Neural cell (in vitro differentiated cells): ENCODE data around the gene GSK3B. TPM values are rescaled to one million over a fixed set of nuclear protein-coding genes. Genes with fewer than 3 reads are reported as not detected.

Experiments
- H2AFZ ChIP-seq: fragments of 200-600, 300-800 bp; sonication (generic), shearing (Covaris generic); 2 replicates; pipeline ENCODE4 v1.6.0; 2014; ENCODE audit warnings: low read depth, mild to moderate bottlenecking, antibody characterized with exemption, low read length, moderate library complexity
- H3F3A ChIP-seq: fragments of 200-600 bp; shearing (Covaris generic); 2 replicates; pipeline ENCODE4 v1.6.1; 2016; ENCODE audit warnings: mild to moderate bottlenecking, moderate library complexity, mixed read lengths, antibody characterized with exemption, low read length; ENCODE audit not compliant: insufficient read depth, poor library complexity, severe bottlenecking
- H3K27ac ChIP-seq: fragments of 200-600, 300-800 bp; sonication (generic), shearing (Covaris generic); 2 replicates; pipeline ENCODE4 v1.5.1; 2014; ENCODE audit warnings: mild to moderate bottlenecking, low read length, moderate library complexity
- H3K27me3 ChIP-seq: fragments of 300-800, 200-600 bp; sonication (generic), shearing (Covaris generic); 2 replicates; pipeline ENCODE4 v1.6.0; 2014; ENCODE audit warnings: mild to moderate bottlenecking, low read depth, low read length, moderate library complexity; ENCODE audit not compliant: insufficient read depth
- H3K36me3 ChIP-seq: fragments of 300-800, 200-600 bp; sonication (generic), shearing (Covaris generic); 2 replicates; pipeline ENCODE4 v1.5.1; 2014; ENCODE audit warnings: mild to moderate bottlenecking, antibody characterized with exemption, low read length, moderate library complexity; ENCODE audit not compliant: insufficient read depth
- H3K4me2 ChIP-seq: fragments of 300-800, 200-600 bp; sonication (generic), shearing (Covaris generic); 2 replicates; pipeline ENCODE4 v1.6.0; 2014; ENCODE audit warnings: mild to moderate bottlenecking, low read length
- H3K4me3 ChIP-seq: fragments of 300-800, 200-600 bp; sonication (generic), shearing (Covaris generic); 2 replicates; pipeline ENCODE4 v1.5.1; 2014; ENCODE audit warnings: mild to moderate bottlenecking, low read length, moderate library complexity
- H3K79me2 ChIP-seq: fragments of 200-600 bp; shearing (Covaris generic); replicated peaks from 2 replicates; pipeline ENCODE4 v1.6.0; 2014; ENCODE audit warnings: mild to moderate bottlenecking, low read length, moderate library complexity; ENCODE audit not compliant: insufficient read depth
- H3K9ac ChIP-seq: fragments of 300-800, 200-600 bp; sonication (generic), shearing (Covaris generic); 2 replicates; pipeline ENCODE4 v1.6.1; 2016; ENCODE audit warnings: mild to moderate bottlenecking, low read length, mixed read lengths
- H3K9me2 ChIP-seq: fragments of 200-600 bp; shearing (Covaris generic); 2 replicates; pipeline ENCODE4 v1.6.1; 2016; ENCODE audit warnings: mild to moderate bottlenecking, low read length, mixed read lengths; ENCODE audit not compliant: insufficient read depth
- H3K9me3 ChIP-seq: fragments of 200-600, 300-800 bp; sonication (generic), shearing (Covaris generic); 2 replicates; pipeline ENCODE4 v1.6.1; 2016; ENCODE audit warnings: mild to moderate bottlenecking, mixed run types, low read length, moderate library complexity, mixed read lengths
- H4K20me1 ChIP-seq: fragments of 200-600 bp; shearing (Covaris generic); 2 replicates; pipeline ENCODE4 v1.6.1; 2016; ENCODE audit warnings: mild to moderate bottlenecking, mixed run types; ENCODE audit not compliant: insufficient read depth
- EP300 ChIP-seq: fragments of 450-650 bp; conservative IDR thresholded peaks from 2 replicates; pipeline ENCODE4 v1.6.1; 2014; ENCODE audit warnings: antibody characterized with exemption, mild to moderate bottlenecking, moderate library complexity; ENCODE audit not compliant: poor library complexity, severe bottlenecking
- EZH2 ChIP-seq: fragments of 200-600, 300-800 bp; shearing (Covaris generic), sonication (generic); IDR thresholded peaks from 2 replicates; pipeline ENCODE4 v1.6.1; 2014; ENCODE audit warnings: antibody characterized with exemption, low read length, borderline replicate concordance, mild to moderate bottlenecking; ENCODE audit not compliant: insufficient read depth, poor library complexity, severe bottlenecking
- MXI1 ChIP-seq: fragments of 450-650 bp; conservative IDR thresholded peaks from 2 replicates; pipeline ENCODE4 v1.6.1; 2014; ENCODE audit warnings: antibody characterized with exemption, mild to moderate bottlenecking; ENCODE audit not compliant: poor library complexity, severe bottlenecking
- POLR2AphosphoS5 ChIP-seq: IDR thresholded peaks from 2 replicates; pipeline ENCODE4 v1.6.1; 2012
- RAD21 ChIP-seq: fragments of 450-650 bp; conservative IDR thresholded peaks from 2 replicates; pipeline ENCODE4 v1.6.1; 2014; ENCODE audit warnings: antibody characterized with exemption, mild to moderate bottlenecking, moderate library complexity
- SMC3 ChIP-seq: fragments of 450-650 bp; conservative IDR thresholded peaks from 2 replicates; pipeline ENCODE4 v1.6.1; 2014; ENCODE audit warnings: antibody characterized with exemption, mild to moderate bottlenecking, moderate library complexity; ENCODE audit not compliant: poor library complexity
- TAF1 ChIP-seq: IDR thresholded peaks from 2 replicates; pipeline ENCODE4 v1.6.1; 2012; ENCODE audit warnings: low read depth
- polyA plus RNA-seq: library from polyadenylated mRNA; depleted of rRNA; stranded (reverse); fragments of >200 nt; gene quantifications from 2 replicates; pipeline ENCODE4 v1.2.3, GENCODE V29; 2014
- TF ChIP-seq, protein P1 (sequence below): fragments of 450-650 bp; IDR thresholded peaks from 2 replicates; pipeline ENCODE4 v1.5.1; 2014; ENCODE audit warnings: antibody characterized with exemption, mild to moderate bottlenecking, moderate library complexity; ENCODE audit not compliant: poor library complexity, severe bottlenecking
- TF ChIP-seq, protein P2 (sequence below): IDR thresholded peaks from 2 replicates; pipeline ENCODE4 v1.6.1; 2012; ENCODE audit warnings: borderline replicate concordance

GSK3B gene
- polyA plus RNA-seq, 1 donor from 2014 or later = 48.5 TPM

DNA sequence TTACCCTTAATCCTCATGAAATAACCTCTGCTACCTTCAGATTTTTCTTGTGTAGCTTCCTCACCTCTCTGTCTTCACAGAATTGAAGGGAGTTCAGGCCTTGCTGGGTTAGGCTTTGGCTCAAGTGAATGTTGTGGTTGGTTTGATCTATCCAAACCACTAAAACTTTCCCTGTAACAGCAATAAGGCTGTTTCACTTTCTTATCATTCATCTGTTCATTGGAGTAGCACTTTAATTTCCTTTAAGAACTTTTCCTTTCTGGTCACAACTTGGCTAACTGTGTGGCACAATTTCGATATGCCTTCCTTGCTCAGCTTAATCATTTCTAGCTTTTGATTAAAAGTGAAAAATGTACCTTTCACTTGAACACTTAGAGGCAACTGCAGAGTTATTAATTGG, 182.5 kb downstream of the GSK3B start:
- peaks cover 3% of the 10 kb centered on the region for H3K79me2 ChIP-seq
- no peak overlapping the region for H3K4me2 ChIP-seq
- no peaks in the 10 kb centered on the region for H3K27me3 ChIP-seq
- no peak overlapping the region for H2AFZ ChIP-seq
- no peak for TF ChIP-seq EZH2
- TF ChIP-seq EP300 = no peak
- TF ChIP-seq MXI1 = no peak
- TF ChIP-seq RAD21 = no peak
- TF ChIP-seq SMC3 = no peak
- TF ChIP-seq, protein P1, sequence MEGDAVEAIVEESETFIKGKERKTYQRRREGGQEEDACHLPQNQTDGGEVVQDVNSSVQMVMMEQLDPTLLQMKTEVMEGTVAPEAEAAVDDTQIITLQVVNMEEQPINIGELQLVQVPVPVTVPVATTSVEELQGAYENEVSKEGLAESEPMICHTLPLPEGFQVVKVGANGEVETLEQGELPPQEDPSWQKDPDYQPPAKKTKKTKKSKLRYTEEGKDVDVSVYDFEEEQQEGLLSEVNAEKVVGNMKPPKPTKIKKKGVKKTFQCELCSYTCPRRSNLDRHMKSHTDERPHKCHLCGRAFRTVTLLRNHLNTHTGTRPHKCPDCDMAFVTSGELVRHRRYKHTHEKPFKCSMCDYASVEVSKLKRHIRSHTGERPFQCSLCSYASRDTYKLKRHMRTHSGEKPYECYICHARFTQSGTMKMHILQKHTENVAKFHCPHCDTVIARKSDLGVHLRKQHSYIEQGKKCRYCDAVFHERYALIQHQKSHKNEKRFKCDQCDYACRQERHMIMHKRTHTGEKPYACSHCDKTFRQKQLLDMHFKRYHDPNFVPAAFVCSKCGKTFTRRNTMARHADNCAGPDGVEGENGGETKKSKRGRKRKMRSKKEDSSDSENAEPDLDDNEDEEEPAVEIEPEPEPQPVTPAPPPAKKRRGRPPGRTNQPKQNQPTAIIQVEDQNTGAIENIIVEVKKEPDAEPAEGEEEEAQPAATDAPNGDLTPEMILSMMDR = no peak
- TF ChIP-seq, protein P2, sequence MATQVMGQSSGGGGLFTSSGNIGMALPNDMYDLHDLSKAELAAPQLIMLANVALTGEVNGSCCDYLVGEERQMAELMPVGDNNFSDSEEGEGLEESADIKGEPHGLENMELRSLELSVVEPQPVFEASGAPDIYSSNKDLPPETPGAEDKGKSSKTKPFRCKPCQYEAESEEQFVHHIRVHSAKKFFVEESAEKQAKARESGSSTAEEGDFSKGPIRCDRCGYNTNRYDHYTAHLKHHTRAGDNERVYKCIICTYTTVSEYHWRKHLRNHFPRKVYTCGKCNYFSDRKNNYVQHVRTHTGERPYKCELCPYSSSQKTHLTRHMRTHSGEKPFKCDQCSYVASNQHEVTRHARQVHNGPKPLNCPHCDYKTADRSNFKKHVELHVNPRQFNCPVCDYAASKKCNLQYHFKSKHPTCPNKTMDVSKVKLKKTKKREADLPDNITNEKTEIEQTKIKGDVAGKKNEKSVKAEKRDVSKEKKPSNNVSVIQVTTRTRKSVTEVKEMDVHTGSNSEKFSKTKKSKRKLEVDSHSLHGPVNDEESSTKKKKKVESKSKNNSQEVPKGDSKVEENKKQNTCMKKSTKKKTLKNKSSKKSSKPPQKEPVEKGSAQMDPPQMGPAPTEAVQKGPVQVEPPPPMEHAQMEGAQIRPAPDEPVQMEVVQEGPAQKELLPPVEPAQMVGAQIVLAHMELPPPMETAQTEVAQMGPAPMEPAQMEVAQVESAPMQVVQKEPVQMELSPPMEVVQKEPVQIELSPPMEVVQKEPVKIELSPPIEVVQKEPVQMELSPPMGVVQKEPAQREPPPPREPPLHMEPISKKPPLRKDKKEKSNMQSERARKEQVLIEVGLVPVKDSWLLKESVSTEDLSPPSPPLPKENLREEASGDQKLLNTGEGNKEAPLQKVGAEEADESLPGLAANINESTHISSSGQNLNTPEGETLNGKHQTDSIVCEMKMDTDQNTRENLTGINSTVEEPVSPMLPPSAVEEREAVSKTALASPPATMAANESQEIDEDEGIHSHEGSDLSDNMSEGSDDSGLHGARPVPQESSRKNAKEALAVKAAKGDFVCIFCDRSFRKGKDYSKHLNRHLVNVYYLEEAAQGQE = no peak
- no peak for TF ChIP-seq POLR2AphosphoS5
- TF ChIP-seq TAF1 = no peak
- H3K36me3 ChIP-seq = peaks cover 11% of the 10 kb centered on the region
- no peaks in the 10 kb centered on the region for H3F3A ChIP-seq
- H3K9me2 ChIP-seq = no peaks in the 10 kb centered on the region
- no peak overlapping the region for H3K9ac ChIP-seq
- no peaks in the 10 kb centered on the region for H3K9me3 ChIP-seq
- no peak overlapping the region for H3K27ac ChIP-seq
- H3K4me3 ChIP-seq = no peak overlapping the region
- H4K20me1 ChIP-seq = no peaks in the 10 kb centered on the region

DNA sequence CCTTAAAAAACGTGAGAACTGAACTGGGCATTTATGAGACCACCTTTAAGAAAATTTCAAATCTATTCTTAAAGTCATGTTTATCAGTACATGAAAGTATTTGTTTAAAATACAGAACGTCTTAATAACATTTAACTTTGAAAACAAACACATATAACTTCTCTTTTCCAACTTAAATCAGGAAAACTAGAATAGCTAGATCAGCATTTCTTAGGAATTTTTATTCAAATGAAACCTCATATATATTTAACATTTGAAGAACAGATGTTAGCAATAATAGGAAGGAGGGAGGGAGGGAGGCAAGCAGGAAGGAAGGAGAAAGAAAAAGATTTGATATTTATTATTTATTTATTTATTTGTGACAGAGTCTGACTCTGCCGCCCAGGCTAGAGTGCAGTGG, 192.2 kb downstream of the GSK3B start:
- Histone ChIP-seq H3K27ac (no peak overlapping the region), H3K4me3 (no peak overlapping the region), H4K20me1 (no peaks in the 10 kb centered on the region), H3K9me3 (no peaks in the 10 kb centered on the region), H3K36me3 (peaks cover 9% of the 10 kb centered on the region), H3K27me3 (no peaks in the 10 kb centered on the region), H3K9me2 (no peaks in the 10 kb centered on the region), H3K4me2 (no peak overlapping the region), H3F3A (no peaks in the 10 kb centered on the region), H2AFZ (no peak overlapping the region), H3K79me2 (peaks cover 11% of the 10 kb centered on the region), H3K9ac (no peak overlapping the region)
- no peak for TF ChIP-seq MXI1
- TF ChIP-seq, protein P1 = no peak
- no peak for TF ChIP-seq EP300
- TF ChIP-seq EZH2 = no peak
- no peak for TF ChIP-seq SMC3
- TF ChIP-seq, protein P2 = no peak
- no peak for TF ChIP-seq TAF1
- no peak for TF ChIP-seq POLR2AphosphoS5
- TF ChIP-seq RAD21 = no peak
